K562 (cell line): ENCODE measurements around the gene ZSWIM8. TPM values are rescaled to one million over a fixed set of nuclear protein-coding genes. Genes with fewer than 3 reads are reported as not detected.
A peak's percentile ranks its signal among the peaks of the same experiment; 100 is the strongest.

Experiments used
- AFF1 ChIP-seq, 2 experiments: fragments of 450-650 bp; IDR thresholded peaks; 2 replicates each; pipeline ENCODE4 v1.6.1; 2018; ENCODE audit warnings: mild to moderate bottlenecking in 2 of 2, low read depth in 1 of 2; ENCODE audit not compliant: partially characterized antibody in 2 of 2
- DMBX1 ChIP-seq: fragments of 250-450 bp; sonication (Bioruptor Pico); IDR thresholded peaks from 2 replicates; pipeline ENCODE4 v1.8.0; 2022; ENCODE audit warnings: inconsistent platforms, mild to moderate bottlenecking, moderate library complexity, borderline replicate concordance
- ETV1 ChIP-seq: fragments of 450-650 bp; conservative IDR thresholded peaks from 2 replicates; pipeline ENCODE4 v1.6.1; 2016; ENCODE audit warnings: missing genetic modification characterization, control low read depth, low read depth, missing compliant biosample characterization
- GTF2E2 ChIP-seq: fragments of 200-800 bp; sonication (Bioruptor generic); IDR thresholded peaks from 2 replicates; pipeline ENCODE4 v1.6.1; 2016; ENCODE audit warnings: missing genetic modification characterization, missing compliant biosample characterization
- HLTF ChIP-seq: fragments of 450-650 bp; IDR thresholded peaks from 2 replicates; pipeline ENCODE4 v1.6.1; 2016
- HOMEZ ChIP-seq: fragments of 250-450 bp; sonication (Bioruptor Pico); IDR thresholded peaks from 2 replicates; pipeline ENCODE4 v1.4.0; 2020; ENCODE audit warnings: mild to moderate bottlenecking, moderate library complexity
- ILK ChIP-seq: fragments of 450-650 bp; IDR thresholded peaks from 2 replicates; pipeline ENCODE4 v1.6.1; 2016; ENCODE audit warnings: missing genetic modification characterization, low read depth, mild to moderate bottlenecking, missing compliant biosample characterization, moderate library complexity, borderline replicate concordance
- JUND ChIP-seq, 2 experiments: IDR thresholded peaks; 2 replicates in 1 of 2; 3 replicates in 1 of 2; pipeline ENCODE4 v1.6.1; 2011; ENCODE audit warnings: borderline replicate concordance in 2 of 2, low read depth in 2 of 2, low read length in 2 of 2, improper control_type of control experiment in 1 of 2, missing biosample characterization in 1 of 2, missing genetic modification characterization in 1 of 2, missing genetic modification reagents in 1 of 2
- NCOA2 ChIP-seq, 2 experiments: fragments of 450-650 bp; IDR thresholded peaks; 2 replicates each; pipeline ENCODE4 v1.6.1; 2018; ENCODE audit warnings: mild to moderate bottlenecking in 2 of 2, moderate library complexity in 1 of 2; ENCODE audit not compliant: partially characterized antibody in 2 of 2
- NFYB ChIP-seq: IDR thresholded peaks from 2 replicates; pipeline ENCODE4 v1.6.1; 2011; ENCODE audit warnings: mild to moderate bottlenecking, moderate library complexity; ENCODE audit not compliant: insufficient read length; ENCODE audit errors: extremely low read depth
- OTX1 ChIP-seq: fragments of 450-650 bp; formaldehyde crosslinking; IDR thresholded peaks from 2 replicates; pipeline ENCODE4 v1.4.0; 2022; ENCODE audit warnings: mild to moderate bottlenecking
- PTTG1 ChIP-seq: fragments of 450-650 bp; IDR thresholded peaks from 2 replicates; pipeline ENCODE4 v1.6.1; 2016; ENCODE audit warnings: low read depth, mild to moderate bottlenecking, missing genetic modification characterization, missing compliant biosample characterization
- SNIP1 ChIP-seq: fragments of 450-650 bp; IDR thresholded peaks from 2 replicates; pipeline ENCODE4 v1.7.1; 2017; ENCODE audit warnings: low read depth, mild to moderate bottlenecking
- SP1 ChIP-seq: sonication (generic); formaldehyde crosslinking; IDR thresholded peaks from 2 replicates; pipeline ENCODE4 v1.8.1; 2022; ENCODE audit warnings: mild to moderate bottlenecking, missing genetic modification reagents
- TEAD2 ChIP-seq: fragments of 450-650 bp; IDR thresholded peaks from 2 replicates; pipeline ENCODE4 v1.6.1; 2016; ENCODE audit warnings: missing genetic modification characterization, control low read depth, missing compliant biosample characterization
- TEAD4 ChIP-seq, 2 experiments: sonication (generic) in 1 of 2; formaldehyde crosslinking in 1 of 2; IDR thresholded peaks; 2 replicates each; pipeline versions ENCODE4 v1.6.1 to v1.8.0; 2012 to 2022; ENCODE audit warnings: borderline replicate concordance in 1 of 2, inconsistent platforms in 1 of 2, low read length in 1 of 2, mild to moderate bottlenecking in 1 of 2, missing genetic modification reagents in 1 of 2
- THRB ChIP-seq: fragments of 450-650 bp; formaldehyde crosslinking; conservative IDR thresholded peaks from 2 replicates; pipeline ENCODE4 v1.4.0; 2022; ENCODE audit warnings: mild to moderate bottlenecking, missing genetic modification characterization
- XRCC4 ChIP-seq: IDR thresholded peaks from one replicate; pipeline ENCODE4 v1.6.1; 2011; ENCODE audit not compliant: insufficient read depth, insufficient read length; ENCODE audit errors: extremely low read depth
- ZKSCAN1 ChIP-seq: fragments of 150-350 bp; IDR thresholded peaks from 2 replicates; pipeline ENCODE4 v1.6.1; 2016; ENCODE audit warnings: low read depth, low read length
- ZNF717 ChIP-seq: fragments of 250-450 bp; sonication (Bioruptor Pico); IDR thresholded peaks from 2 replicates; pipeline ENCODE4 v1.5.0; 2021
- polyA plus RNA-seq, 8 experiments: library from polyadenylated mRNA; depleted of rRNA in 4 of 8; stranded (reverse) in 5 of 8; unstranded in 3 of 8; fragments of >200 nt; fragmentation: Nextera tagmentation in 2 of 8; fragmentation: Illumina TruSeq in 1 of 8; extraction: Ambion mirVana in 2 of 8; extraction: Trizol in 1 of 8; gene quantifications; 2 replicates each; pipeline versions ENCODE4 v1.2.1 to v1.2.3, GENCODE V29; 2011 to 2014; ENCODE audit warnings: inconsistent platforms in 1 of 8, missing spikeins in 1 of 8
- total RNA-seq, 7 experiments: library from RNA; depleted of rRNA in 6 of 7; stranded (reverse); fragments of >200 nt in 6 of 7; fragmentation: Illumina TruSeq in 2 of 7; extraction: Trizol in 2 of 7; gene quantifications; 2 replicates each; pipeline versions ENCODE4 v1.2.1 to v1.2.3, GENCODE V29; 2011 to 2021; ENCODE audit warnings: low replicate concordance in 1 of 7
- TF ChIP-seq, protein P1 (sequence below): fragments of 250-450 bp; sonication (Bioruptor Pico); IDR thresholded peaks from 2 replicates; pipeline ENCODE4 v1.8.0; 2021; ENCODE audit warnings: moderate library complexity, mild to moderate bottlenecking, inconsistent platforms

Gene ZSWIM8
- total and polyA plus RNA-seq, 9 of the 15 experiments (the other 6 are each of a cell fraction or from before 2014, with no cell fraction given): 5.6 to 47.8 (median 26.7) TPM

DNA sequence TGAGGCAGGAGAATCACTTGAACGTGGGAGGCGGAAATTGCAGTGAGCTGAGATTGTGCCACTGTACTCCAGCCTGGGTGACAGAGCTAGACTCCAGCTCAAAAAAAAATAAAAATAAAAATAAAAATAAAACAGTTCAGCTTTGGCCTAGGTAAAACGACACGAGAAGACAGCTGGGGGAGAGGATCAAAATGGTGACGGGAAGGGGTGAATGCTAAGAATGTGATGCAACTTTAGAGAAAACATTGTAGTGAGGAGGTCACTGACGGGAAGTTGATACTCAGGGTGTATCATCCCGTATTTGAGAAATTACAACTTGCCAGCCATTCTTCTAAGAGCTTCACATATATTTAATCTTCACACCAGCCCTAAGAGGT, 24.9 kb downstream of the ZSWIM8 start (continued):
- TF ChIP-seq JUND (IDR thresholded peaks at IDR 0.05; ENCODE audit: borderline replicate concordance, low read depth, low read length) (no peak), JUND (tag; IDR thresholded peaks at IDR 0.05; ENCODE audit: borderline replicate concordance, low read depth, low read length) (no peak), DMBX1 (CRISPR knock-in tag) (0 out of 2 replicates have a peak, but pooled peaks have one; percentile 22), NCOA2 (IDR thresholded peaks at IDR 0.05; ENCODE audit: partially characterized antibody in 2 of 2) (no peak), AFF1 (IDR thresholded peaks at IDR 0.05; ENCODE audit: low read depth in 1 of 2, partially characterized antibody in 2 of 2) (peak in 1 of 2 experiments; percentile 53), ETV1 (no peak), HLTF (0 out of 2 replicates have a peak, but pooled peaks have one; percentile 42), SNIP1 (0 out of 2 replicates have a peak, but pooled peaks have one; percentile 0), NFYB (no peak), ZNF717 (CRISPR knock-in tag) (no peak), THRB (peak; percentile 81), ILK (tag) (0 out of 2 replicates have a peak, but pooled peaks have one; percentile 6), OTX1 (CRISPR knock-in tag) (0 out of 2 replicates have a peak, but pooled peaks have one; percentile 49), XRCC4 (no peak), SP1 (CRISPR knock-in tag) (0 out of 2 replicates have a peak, but pooled peaks have one; percentile 29), TEAD4 (IDR thresholded peaks at IDR 0.05; ENCODE audit: low read length) (no peak), TEAD4 (CRISPR knock-in tag; IDR thresholded peaks at IDR 0.05; ENCODE audit: borderline replicate concordance) (no peak), ZKSCAN1 (no peak), GTF2E2 (tag) (no peak), PTTG1 (tag) (no peak), HOMEZ (CRISPR knock-in tag) (no peak), TEAD2 (no peak)
- TF ChIP-seq, protein P1, sequence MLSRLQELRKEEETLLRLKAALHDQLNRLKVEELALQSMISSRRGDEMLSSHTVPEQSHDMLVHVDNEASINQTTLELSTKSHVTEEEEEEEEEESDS (CRISPR knock-in tag): no peak
